ENCODE results near the gene ACAP3. TPM values are rescaled to one million over a fixed set of nuclear protein-coding genes. Genes with fewer than 3 reads are reported as not detected.

Gene ACAP3
- total and polyA plus RNA-seq, 4 donors = 2.7 to 24.8 (median 15.0) TPM

- no peak overlapping the region for H3K27ac ChIP-seq (ENCODE audit: low read depth in 1 of 2, low read length in 2 of 2)
- no peak overlapping the region for H3K9ac ChIP-seq (ENCODE audit: low read depth in 1 of 2, low read length in 2 of 2)
- H3K4me1 ChIP-seq (ENCODE audit: control insufficient read depth in 4 of 4, insufficient read depth in 4 of 4, low read length in 3 of 4) = peaks cover 6 to 21% (median 14%) of the 10 kb centered on the region in 4 donors
- H3K27me3 ChIP-seq (ENCODE audit: control insufficient read depth in 4 of 4, insufficient read depth in 4 of 4, low read length in 3 of 4) = no peaks in the 10 kb centered on the region
- H3K36me3 ChIP-seq (ENCODE audit: control insufficient read depth in 4 of 4, insufficient read depth in 3 of 4, low read depth in 1 of 4, low read length in 3 of 4) = peaks cover 0 to 29% (median 15%) of the 10 kb centered on the region in 4 donors
- H3K9me3 ChIP-seq (ENCODE audit: control insufficient read depth in 4 of 4, low read length in 3 of 4) = no peaks in the 10 kb centered on the region
- TF ChIP-seq GABPA (IDR thresholded peaks at IDR 0.05 in 1 of 2, conservative IDR thresholded peaks at IDR 0.05 in 1 of 2) (no peak), REST (IDR thresholded peaks at IDR 0.05) (no peak)
- H3K4me3 ChIP-seq (ENCODE audit: low read depth in 1 of 3, low read length in 3 of 3) = no peak overlapping the region
- no peak for DNase-seq (ENCODE audit: low spot score)
- 96% methylated on average over 26 of the region's 26 CpGs for WGBS
These were observed 28.7 kb upstream of the ACAP3 start for GRCh38 chr1:1336446-1336845.

DNA sequence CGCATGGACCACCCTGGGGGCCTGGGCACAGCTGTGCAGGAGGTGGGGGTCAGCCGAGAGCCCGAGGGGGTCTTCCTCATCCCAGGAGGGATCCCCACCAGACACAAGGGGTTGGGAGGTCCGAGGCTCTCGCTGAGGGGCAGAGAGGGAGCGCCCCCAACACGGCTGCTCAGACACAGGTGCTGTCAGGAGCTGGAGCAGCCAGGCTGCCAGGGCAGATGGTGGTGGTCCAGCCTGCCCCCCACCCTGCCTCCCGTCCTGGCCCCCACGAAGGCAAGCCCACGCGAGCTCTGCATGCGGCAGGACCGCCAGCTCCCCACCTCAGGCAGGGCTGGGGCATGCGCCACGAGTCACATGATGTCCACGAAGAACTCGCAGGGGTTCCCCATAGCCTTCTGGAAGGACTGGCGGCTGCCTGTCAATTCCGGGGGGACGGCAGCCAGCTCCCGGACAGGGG is 28.1 kb upstream of the ACAP3 start:
- H3K9me3 ChIP-seq (ENCODE audit: control insufficient read depth in 4 of 4, low read length in 3 of 4) = no peaks in the 10 kb centered on the region
- no peaks in the 10 kb centered on the region for H3K27me3 ChIP-seq (ENCODE audit: control insufficient read depth in 4 of 4, insufficient read depth in 4 of 4, low read length in 3 of 4)
- H3K4me3 ChIP-seq (ENCODE audit: low read depth in 1 of 3, low read length in 3 of 3) = no peak overlapping the region
- H3K27ac ChIP-seq (ENCODE audit: low read depth in 1 of 2, low read length in 2 of 2) = no peak overlapping the region
- H3K9ac ChIP-seq (ENCODE audit: low read depth in 1 of 2, low read length in 2 of 2) = no peak overlapping the region
- DNase-seq (ENCODE audit: low spot score) = no peak
- H3K36me3 ChIP-seq (ENCODE audit: control insufficient read depth in 4 of 4, insufficient read depth in 3 of 4, low read depth in 1 of 4, low read length in 3 of 4) = peaks cover 0 to 24% (median 14%) of the 10 kb centered on the region in 4 donors
- H3K4me1 ChIP-seq (ENCODE audit: control insufficient read depth in 4 of 4, insufficient read depth in 4 of 4, low read length in 3 of 4) = peaks cover 6 to 21% (median 14%) of the 10 kb centered on the region in 4 donors
- WGBS = 94% methylated on average over 21 of the region's 21 CpGs
- no peak for TF ChIP-seq EGR1 (IDR thresholded peaks at IDR 0.05; ENCODE audit: low read depth in 2 of 2)
- no peak for TF ChIP-seq ATF3 (IDR thresholded peaks at IDR 0.05)
- TF ChIP-seq HNF4A (conservative IDR thresholded peaks at IDR 0.05) = no peak
- no peak for TF ChIP-seq MAX (IDR thresholded peaks at IDR 0.05)
- no peak for TF ChIP-seq NR2F2 (IDR thresholded peaks at IDR 0.05)
- TF ChIP-seq, protein P1, sequence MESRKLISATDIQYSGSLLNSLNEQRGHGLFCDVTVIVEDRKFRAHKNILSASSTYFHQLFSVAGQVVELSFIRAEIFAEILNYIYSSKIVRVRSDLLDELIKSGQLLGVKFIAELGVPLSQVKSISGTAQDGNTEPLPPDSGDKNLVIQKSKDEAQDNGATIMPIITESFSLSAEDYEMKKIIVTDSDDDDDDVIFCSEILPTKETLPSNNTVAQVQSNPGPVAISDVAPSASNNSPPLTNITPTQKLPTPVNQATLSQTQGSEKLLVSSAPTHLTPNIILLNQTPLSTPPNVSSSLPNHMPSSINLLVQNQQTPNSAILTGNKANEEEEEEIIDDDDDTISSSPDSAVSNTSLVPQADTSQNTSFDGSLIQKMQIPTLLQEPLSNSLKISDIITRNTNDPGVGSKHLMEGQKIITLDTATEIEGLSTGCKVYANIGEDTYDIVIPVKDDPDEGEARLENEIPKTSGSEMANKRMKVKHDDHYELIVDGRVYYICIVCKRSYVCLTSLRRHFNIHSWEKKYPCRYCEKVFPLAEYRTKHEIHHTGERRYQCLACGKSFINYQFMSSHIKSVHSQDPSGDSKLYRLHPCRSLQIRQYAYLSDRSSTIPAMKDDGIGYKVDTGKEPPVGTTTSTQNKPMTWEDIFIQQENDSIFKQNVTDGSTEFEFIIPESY (IDR thresholded peaks at IDR 0.05) = no peak
- no peak for TF ChIP-seq REST (IDR thresholded peaks at IDR 0.05)
- TF ChIP-seq SP1 (IDR thresholded peaks at IDR 0.05) = no peak
- TF ChIP-seq CTCF (IDR thresholded peaks at IDR 0.05; ENCODE audit: low read depth, low read length, missing input control) = no peak
- TF ChIP-seq RXRA (IDR thresholded peaks at IDR 0.05) = no peak
- no peak for TF ChIP-seq YY1 (IDR thresholded peaks at IDR 0.05)
- TF ChIP-seq HNF4G (IDR thresholded peaks at IDR 0.05) = no peak
- TF ChIP-seq FOXA1 (IDR thresholded peaks at IDR 0.05) = no peak
- no peak for TF ChIP-seq TAF1 (conservative IDR thresholded peaks at IDR 0.05)
- no peak for TF ChIP-seq RAD21 (IDR thresholded peaks at IDR 0.05)
- TF ChIP-seq GABPA (IDR thresholded peaks at IDR 0.05 in 1 of 2, conservative IDR thresholded peaks at IDR 0.05 in 1 of 2) = no peak

Measured in liver (tissue), 9 donors.